ENCODE data around the gene ACADL. TPM values are rescaled to one million over a fixed set of nuclear protein-coding genes. Genes with fewer than 3 reads are reported as not detected.

The ACADL gene
- total and polyA plus RNA-seq, 2 of the 13 experiments (the other 11 are each of a cell fraction or from before 2014, with no cell fraction given) = not detected

DNA sequence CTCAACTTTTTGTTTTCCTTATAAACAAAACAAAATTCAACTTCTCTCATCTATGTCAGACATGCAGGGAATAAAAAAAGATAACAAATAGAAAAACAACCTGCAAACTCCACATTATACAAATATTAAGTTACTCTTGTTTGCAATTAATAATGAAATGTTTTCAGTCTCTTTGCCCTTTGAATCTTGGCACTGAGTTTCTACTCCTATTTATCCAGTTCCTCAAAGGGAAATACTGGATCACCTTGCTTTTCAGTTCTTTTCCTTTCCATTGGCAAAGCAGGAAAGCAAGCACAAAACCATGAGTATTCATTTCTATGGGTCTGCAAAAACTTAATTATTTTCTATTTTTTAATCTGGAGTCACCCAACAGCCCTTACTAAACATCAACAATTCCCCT lies 77.6 kb downstream of the ACADL start (continued):
- TF ChIP-seq SNAPC4 (CRISPR knock-in tag; IDR thresholded peaks at IDR 0.05) = no peak
- no peak for TF ChIP-seq RFX1 (IDR thresholded peaks at IDR 0.05)
- TF ChIP-seq JUNB (CRISPR knock-in tag; IDR thresholded peaks at IDR 0.05; ENCODE audit: borderline replicate concordance) = no peak
- TF ChIP-seq, protein P1, sequence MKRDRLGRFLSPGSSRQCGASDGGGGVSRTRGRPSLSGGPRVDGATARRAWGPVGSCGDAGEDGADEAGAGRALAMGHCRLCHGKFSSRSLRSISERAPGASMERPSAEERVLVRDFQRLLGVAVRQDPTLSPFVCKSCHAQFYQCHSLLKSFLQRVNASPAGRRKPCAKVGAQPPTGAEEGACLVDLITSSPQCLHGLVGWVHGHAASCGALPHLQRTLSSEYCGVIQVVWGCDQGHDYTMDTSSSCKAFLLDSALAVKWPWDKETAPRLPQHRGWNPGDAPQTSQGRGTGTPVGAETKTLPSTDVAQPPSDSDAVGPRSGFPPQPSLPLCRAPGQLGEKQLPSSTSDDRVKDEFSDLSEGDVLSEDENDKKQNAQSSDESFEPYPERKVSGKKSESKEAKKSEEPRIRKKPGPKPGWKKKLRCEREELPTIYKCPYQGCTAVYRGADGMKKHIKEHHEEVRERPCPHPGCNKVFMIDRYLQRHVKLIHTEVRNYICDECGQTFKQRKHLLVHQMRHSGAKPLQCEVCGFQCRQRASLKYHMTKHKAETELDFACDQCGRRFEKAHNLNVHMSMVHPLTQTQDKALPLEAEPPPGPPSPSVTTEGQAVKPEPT (CRISPR knock-in tag; IDR thresholded peaks at IDR 0.05; ENCODE audit: low read depth) = no peak
- TF ChIP-seq UBTF (CRISPR knock-in tag; IDR thresholded peaks at IDR 0.05) = no peak
- TF ChIP-seq, protein P2, sequence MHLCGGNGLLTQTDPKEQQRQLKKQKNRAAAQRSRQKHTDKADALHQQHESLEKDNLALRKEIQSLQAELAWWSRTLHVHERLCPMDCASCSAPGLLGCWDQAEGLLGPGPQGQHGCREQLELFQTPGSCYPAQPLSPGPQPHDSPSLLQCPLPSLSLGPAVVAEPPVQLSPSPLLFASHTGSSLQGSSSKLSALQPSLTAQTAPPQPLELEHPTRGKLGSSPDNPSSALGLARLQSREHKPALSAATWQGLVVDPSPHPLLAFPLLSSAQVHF (CRISPR knock-in tag; IDR thresholded peaks at IDR 0.05) = no peak

Small RNA genes within 50 kb of the gene (small RNA-seq; reads per million reads assigned to genes)
- 0 reads per million in 3 experiments for gene RF00019 (ENCODE audit: insufficient read depth in 2 of 3, insufficient read length in 3 of 3, low read depth in 2 of 3, low replicate concordance in 1 of 3)

Other genes with a start within 250 kb of the ACADL start
- 107 and 166 TPM in 2 replicates for gene RPE, start 222.8 kb downstream of the ACADL start, total RNA-seq (2016; rRNA removed; fragmentation: Illumina TruSeq; extraction: Trizol)
- gene RPE, start 222.8 kb downstream of the ACADL start, polyA plus RNA-seq (2011; rRNA removed) = 57.4 and 72.3 TPM in 2 replicates
- 9.8 and 10.3 TPM in 2 replicates for gene KANSL1L, start 54.0 kb downstream of the ACADL start, total RNA-seq (2016; rRNA removed; fragmentation: Illumina TruSeq; extraction: Trizol)
- 4.8 and 5.4 TPM in 2 replicates for gene KANSL1L, start 54.0 kb downstream of the ACADL start, polyA plus RNA-seq (2011; rRNA removed)
- not detected in 2 replicates for gene MYL1, start 89.7 kb upstream of the ACADL start, total RNA-seq (2016; rRNA removed; fragmentation: Illumina TruSeq; extraction: Trizol)
- not detected in 2 replicates for gene MYL1, start 89.7 kb upstream of the ACADL start, polyA plus RNA-seq (2011; rRNA removed)

Measured in HepG2 (cell line).